ENCODE data around the gene TCEA2.

- TF ChIP-seq CTCF (IDR thresholded peaks at IDR 0.05) (no peak), EZH2phosphoT487 (IDR thresholded peaks at IDR 0.05) (no peak), EZH2 (IDR thresholded peaks at IDR 0.05) (no peak)
Observed at GRCh38 chr20:64036346-64037198, 26.4 kb upstream of the TCEA2 start.

Data from neural progenitor cell (in vitro differentiated cells).